ENCODE results near the gene ZNF575.

Gene ZNF575

DNA sequence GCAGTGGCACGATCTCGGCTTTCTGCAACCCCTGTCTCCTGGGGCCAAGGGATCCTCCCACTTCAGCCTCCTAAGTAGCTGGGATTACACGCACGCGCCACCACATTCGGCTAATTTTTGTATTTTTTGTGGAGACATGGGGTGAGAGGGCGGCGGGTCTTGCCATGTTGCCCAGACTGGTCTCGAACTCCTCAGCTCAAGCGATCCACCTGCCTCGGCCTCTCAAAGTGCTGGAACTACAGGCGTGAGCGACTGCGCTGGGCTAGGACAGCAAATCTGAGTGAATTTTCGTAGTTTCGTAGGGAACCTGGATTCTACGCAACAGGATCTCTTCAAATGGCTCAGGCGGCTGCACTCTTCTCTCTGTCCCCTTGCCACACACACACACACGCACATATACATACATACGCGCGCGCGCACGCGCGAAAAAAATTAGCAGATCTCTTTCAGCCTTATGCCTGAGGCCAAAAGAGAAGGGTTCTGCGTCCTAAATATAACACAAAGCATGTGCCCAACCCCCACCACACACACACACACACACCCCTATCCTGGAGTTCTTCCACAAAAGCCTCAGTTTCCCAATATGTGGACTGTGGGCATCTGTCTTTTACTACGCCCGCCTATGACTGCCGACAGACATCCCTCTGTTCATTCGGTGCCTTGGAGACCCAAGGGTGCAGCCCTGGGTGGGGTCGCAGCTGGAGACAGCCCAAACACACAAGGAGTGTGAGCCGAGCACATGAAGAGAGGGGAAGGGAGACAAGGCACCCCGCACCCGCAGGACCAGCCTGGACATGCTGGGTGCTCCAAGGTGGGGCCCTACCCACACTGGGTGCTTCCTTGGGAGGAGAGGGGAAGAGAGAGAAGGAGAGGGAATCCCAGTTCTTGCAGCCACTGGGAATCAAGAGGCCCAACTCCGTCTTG is 43.2 kb downstream of the ZNF575 start:
- peak overlapping the region; percentile 59 for H3K9ac ChIP-seq (ENCODE audit: low read length)
- no peaks in the 10 kb centered on the region for H3K27me3 ChIP-seq (ENCODE audit: control insufficient read depth, insufficient read depth, low read length)
- peaks cover 14% of the 10 kb centered on the region for H3K36me3 ChIP-seq (ENCODE audit: control insufficient read depth, insufficient read depth, low read length)
- peaks cover 15% of the 10 kb centered on the region for H3K4me1 ChIP-seq (ENCODE audit: control insufficient read depth, insufficient read depth, low read length)
- H3K9me3 ChIP-seq (ENCODE audit: control insufficient read depth, insufficient read depth, low read depth, low read length): no peaks in the 10 kb centered on the region
- H3K4me3 ChIP-seq (ENCODE audit: low read depth, low read length): peak overlapping the region; percentile 52
- no peak overlapping the region for H3K27ac ChIP-seq (ENCODE audit: low read depth, low read length)

DNA sequence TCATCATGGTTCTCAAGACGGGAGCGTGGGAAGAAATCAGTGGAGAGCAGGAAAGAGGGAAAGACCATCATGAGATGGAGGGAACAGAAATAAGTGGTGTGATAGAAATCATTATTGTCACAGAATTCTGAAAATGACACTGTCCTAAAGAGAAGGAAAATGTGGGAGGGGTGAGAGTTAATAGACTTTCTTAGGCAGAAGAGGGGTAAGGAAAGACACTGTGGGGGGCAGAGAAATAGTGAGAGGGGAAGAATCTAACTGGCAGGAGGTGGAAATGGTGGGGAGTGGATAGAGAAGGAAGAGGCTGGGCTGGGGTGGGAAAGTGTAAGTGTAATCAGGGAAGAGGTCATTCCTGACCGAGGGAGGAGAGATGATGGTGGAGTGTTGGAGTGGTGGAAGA is 45.8 kb downstream of the ZNF575 start:
- Histone ChIP-seq H3K9ac (ENCODE audit: low read length) (no peak overlapping the region), H3K9me3 (ENCODE audit: control insufficient read depth, insufficient read depth, low read depth, low read length) (no peaks in the 10 kb centered on the region), H3K4me1 (ENCODE audit: control insufficient read depth, insufficient read depth, low read length) (peaks cover 17% of the 10 kb centered on the region)

DNA sequence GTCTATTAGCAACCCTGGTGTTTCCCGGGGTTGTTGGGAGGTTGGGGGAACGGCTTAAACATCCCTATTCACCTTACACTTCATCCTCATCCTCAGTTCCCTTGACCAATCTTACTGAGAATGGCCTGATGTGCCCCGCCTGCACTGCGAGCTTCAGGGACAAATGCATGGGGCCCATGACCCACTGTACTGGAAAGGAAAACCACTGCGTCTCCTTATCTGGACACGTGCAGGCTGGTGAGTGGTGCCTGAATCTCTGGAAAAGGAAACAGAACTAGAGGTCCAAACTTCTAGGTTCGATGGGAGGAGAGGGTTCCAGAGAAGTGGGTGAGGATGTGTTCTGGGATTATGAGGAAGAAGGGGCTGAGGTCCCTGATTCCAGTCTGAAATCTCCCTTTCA is 48.5 kb downstream of the ZNF575 start:
- Histone ChIP-seq H3K9ac (ENCODE audit: low read length) (no peak overlapping the region), H3K4me3 (ENCODE audit: low read depth, low read length) (peak overlapping the region; percentile 42), H3K9me3 (ENCODE audit: control insufficient read depth, insufficient read depth, low read depth, low read length) (no peaks in the 10 kb centered on the region), H3K27ac (ENCODE audit: low read depth, low read length) (no peak overlapping the region), H3K4me1 (ENCODE audit: control insufficient read depth, insufficient read depth, low read length) (peaks cover 9% of the 10 kb centered on the region), H3K36me3 (ENCODE audit: control insufficient read depth, insufficient read depth, low read length) (peaks cover 1% of the 10 kb centered on the region), H3K27me3 (ENCODE audit: control insufficient read depth, insufficient read depth, low read length) (no peaks in the 10 kb centered on the region)

More for the DNA sequence above, 45.8 kb downstream of the ZNF575 start:
- no peak overlapping the region for H3K4me3 ChIP-seq (ENCODE audit: low read depth, low read length)
- no peaks in the 10 kb centered on the region for H3K36me3 ChIP-seq (ENCODE audit: control insufficient read depth, insufficient read depth, low read length)
- H3K27ac ChIP-seq (ENCODE audit: low read depth, low read length): no peak overlapping the region
- no peaks in the 10 kb centered on the region for H3K27me3 ChIP-seq (ENCODE audit: control insufficient read depth, insufficient read depth, low read length)

DNA sequence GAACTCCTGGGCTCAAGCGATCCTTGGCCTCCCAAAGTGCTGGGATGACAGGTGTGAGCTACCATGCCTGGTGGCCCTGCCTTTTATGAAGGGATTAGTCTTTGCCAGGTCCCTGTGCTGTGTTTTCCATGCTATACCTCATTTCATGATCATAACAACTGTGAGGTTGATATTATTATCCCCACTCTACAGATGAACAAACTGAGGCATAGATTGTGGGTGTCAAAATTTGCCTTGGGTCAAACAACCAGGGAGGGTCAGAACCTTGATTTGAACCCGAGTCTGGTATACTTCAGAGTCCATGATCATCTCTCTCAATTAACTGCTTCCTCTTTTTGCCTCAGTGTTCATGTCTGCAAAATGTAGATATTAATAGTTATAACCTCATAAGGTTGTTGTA is 49.5 kb downstream of the ZNF575 start:
- Histone ChIP-seq H3K27ac (ENCODE audit: low read depth, low read length) (no peak overlapping the region), H3K27me3 (ENCODE audit: control insufficient read depth, insufficient read depth, low read length) (no peaks in the 10 kb centered on the region), H3K4me1 (ENCODE audit: control insufficient read depth, insufficient read depth, low read length) (peaks cover 6% of the 10 kb centered on the region), H3K9me3 (ENCODE audit: control insufficient read depth, insufficient read depth, low read depth, low read length) (no peaks in the 10 kb centered on the region), H3K36me3 (ENCODE audit: control insufficient read depth, insufficient read depth, low read length) (peaks cover 5% of the 10 kb centered on the region), H3K9ac (ENCODE audit: low read length) (no peak overlapping the region), H3K4me3 (ENCODE audit: low read depth, low read length) (no peak overlapping the region)

DNA sequence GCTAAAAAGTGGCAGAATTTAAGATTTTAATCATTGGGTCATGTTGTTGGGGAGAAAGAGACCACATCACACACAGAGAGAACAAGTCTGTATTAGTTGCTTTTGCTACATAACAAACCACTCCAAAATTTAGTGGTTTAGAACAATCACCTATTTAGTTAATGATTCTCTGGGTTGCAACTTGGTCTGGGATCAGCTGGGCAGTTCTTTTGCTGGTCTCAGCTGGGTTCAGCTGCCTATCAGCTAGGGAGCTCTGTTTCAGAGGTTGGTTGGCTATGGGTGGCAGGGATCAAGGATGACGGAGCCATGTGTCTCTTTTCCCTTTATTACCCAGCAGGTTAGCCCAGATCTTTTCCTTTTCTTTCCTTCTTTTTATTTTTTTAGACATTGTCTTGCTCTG is 51.5 kb downstream of the ZNF575 start:
- H3K9me3 ChIP-seq (ENCODE audit: control insufficient read depth, insufficient read depth, low read depth, low read length): no peaks in the 10 kb centered on the region
- H3K9ac ChIP-seq (ENCODE audit: low read length): no peak overlapping the region
- H3K27ac ChIP-seq (ENCODE audit: low read depth, low read length): no peak overlapping the region
- H3K4me1 ChIP-seq (ENCODE audit: control insufficient read depth, insufficient read depth, low read length): peaks cover 6% of the 10 kb centered on the region
- H3K27me3 ChIP-seq (ENCODE audit: control insufficient read depth, insufficient read depth, low read length): no peaks in the 10 kb centered on the region
- H3K36me3 ChIP-seq (ENCODE audit: control insufficient read depth, insufficient read depth, low read length): peaks cover 14% of the 10 kb centered on the region
- no peak overlapping the region for H3K4me3 ChIP-seq (ENCODE audit: low read depth, low read length)

Data from HUES6 (cell line).